GM21737 (cell line): Measurements from ENCODE around the gene SYT1.

Experiments used
- ATAC-seq: cut with Tn5 transposase; IDR thresholded peaks from one replicate; pipeline ENCODE4 v1.9.1; 2021; ENCODE audit warnings: mild to moderate bottlenecking, moderate library complexity; ENCODE audit not compliant: unreplicated experiment

SYT1 gene

GRCh38 chr12:79274501-79275064 is 410.0 kb downstream of the SYT1 start:
- no peak for ATAC-seq

GRCh38 chr12:79275631-79276030 is 411.1 kb downstream of the SYT1 start:
- no peak for ATAC-seq

- no peak for ATAC-seq
Measured at GRCh38 chr12:79283364-79283763, 418.8 kb downstream of the SYT1 start.

- no peak for ATAC-seq
Measured at GRCh38 chr12:79288911-79289310, 424.3 kb downstream of the SYT1 start.

- ATAC-seq = no peak
Measured at GRCh38 chr12:79291711-79292110, 427.1 kb downstream of the SYT1 start.

- ATAC-seq = no peak
Measured at GRCh38 chr12:79294590-79294989, 430.0 kb downstream of the SYT1 start.

GRCh38 chr12:79295572-79295971 is 431.0 kb downstream of the SYT1 start:
- no peak for ATAC-seq

- ATAC-seq = no peak
Measured at GRCh38 chr12:79296133-79296532, 431.6 kb downstream of the SYT1 start.

GRCh38 chr12:79296871-79297270 is 432.3 kb downstream of the SYT1 start:
- no peak for ATAC-seq

- no peak for ATAC-seq
Measured at GRCh38 chr12:79298506-79298905, 433.9 kb downstream of the SYT1 start.

- no peak for ATAC-seq
Measured at GRCh38 chr12:79299447-79300198, 435.0 kb downstream of the SYT1 start.

GRCh38 chr12:79300199-79300568 is 435.6 kb downstream of the SYT1 start:
- no peak for ATAC-seq

GRCh38 chr12:79301181-79301580 is 436.6 kb downstream of the SYT1 start:
- no peak for ATAC-seq

- no peak for ATAC-seq
Measured at GRCh38 chr12:79302162-79302814, 437.7 kb downstream of the SYT1 start.

GRCh38 chr12:79307340-79307739 is 442.8 kb downstream of the SYT1 start:
- ATAC-seq = no peak

- ATAC-seq = no peak
Measured at GRCh38 chr12:79309039-79309438, 444.5 kb downstream of the SYT1 start.

- no peak for ATAC-seq
Measured at GRCh38 chr12:79317179-79317847, 452.7 kb downstream of the SYT1 start.

GRCh38 chr12:79322905-79323304 is 458.3 kb downstream of the SYT1 start:
- no peak for ATAC-seq

- ATAC-seq = no peak
Measured at GRCh38 chr12:79324571-79324970, 460.0 kb downstream of the SYT1 start.

- ATAC-seq = no peak
Measured at GRCh38 chr12:79326222-79326621, 461.6 kb downstream of the SYT1 start.

- no peak for ATAC-seq
Measured at GRCh38 chr12:79326663-79327062, 462.1 kb downstream of the SYT1 start.

GRCh38 chr12:79327465-79327864 is 462.9 kb downstream of the SYT1 start:
- no peak for ATAC-seq
